ENCODE results near the gene ACVR1C.

GRCh38 chr2:157620956-157621355 is 7.7 kb downstream of the ACVR1C start:
- TF ChIP-seq CTCF (IDR thresholded peaks at IDR 0.05; ENCODE audit: low read depth, low read length, poor library complexity, severe bottlenecking) (no peak), EZH2phosphoT487 (IDR thresholded peaks at IDR 0.05; ENCODE audit: borderline replicate concordance, low read length) (no peak)

Measured in DOHH2 (cell line).